NCI-H146 (cell line): ENCODE measurements around the gene GPATCH1.
A peak's percentile ranks its signal among the peaks of the same experiment; 100 is the strongest.

Source experiments
- DNase-seq: peaks from one replicate; lab custom pipeline; 2025; lab: John Stamatoyannopoulos, UW

Gene GPATCH1

DNA sequence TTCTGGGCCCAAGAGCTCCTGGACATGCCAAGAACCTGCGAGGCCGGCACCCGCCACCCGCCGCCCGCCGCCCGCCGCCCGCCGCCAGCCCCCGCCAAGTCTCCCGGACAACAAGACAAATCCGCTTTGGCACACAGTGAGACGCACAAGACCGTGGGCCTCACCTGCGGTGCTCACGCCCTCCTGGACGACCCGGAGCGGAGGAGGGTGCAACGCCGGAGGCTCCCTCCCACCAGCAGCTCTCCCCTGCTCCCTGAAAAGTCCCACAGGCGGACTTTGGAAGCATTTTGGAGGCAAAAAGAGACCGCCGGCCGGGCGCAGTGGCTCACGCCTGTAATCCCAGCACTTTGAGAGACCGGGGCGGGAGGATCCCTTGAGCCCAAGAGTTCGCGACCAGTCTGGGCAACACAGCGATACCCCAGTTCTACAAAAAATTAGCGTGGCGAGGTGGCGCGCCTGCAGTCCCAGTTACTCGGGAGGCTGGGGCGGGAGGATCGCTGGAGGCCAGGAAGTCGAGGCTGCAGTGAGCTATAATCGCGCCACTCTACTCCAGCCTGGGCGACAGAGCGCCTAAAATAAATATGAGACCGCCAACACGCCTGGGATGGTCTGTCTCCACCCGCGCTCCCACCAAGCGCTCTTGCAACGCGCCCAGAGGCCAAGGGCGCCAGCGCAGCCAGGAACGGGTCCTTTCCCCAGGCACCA lies 17.1 kb upstream of the GPATCH1 start:
- DNase-seq: peak; percentile 52

DNA sequence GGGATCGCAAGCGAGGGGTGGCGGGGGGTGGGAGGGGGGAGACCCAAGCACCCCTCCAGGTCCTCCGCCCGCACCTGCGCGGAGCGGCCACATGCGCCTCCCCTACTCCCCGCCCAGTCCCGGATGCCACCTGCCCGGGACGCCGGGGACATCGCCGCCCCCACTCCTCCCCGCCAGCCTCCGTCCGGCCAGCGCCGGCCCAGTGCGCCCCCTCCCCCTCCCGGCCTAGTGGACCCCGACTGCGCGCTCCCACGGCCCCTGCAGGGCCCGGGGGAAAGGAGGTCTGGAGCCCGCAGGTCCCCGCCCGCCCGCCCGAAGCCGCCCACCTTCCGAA lies 16.6 kb upstream of the GPATCH1 start:
- peak; percentile 71 for DNase-seq

DNA sequence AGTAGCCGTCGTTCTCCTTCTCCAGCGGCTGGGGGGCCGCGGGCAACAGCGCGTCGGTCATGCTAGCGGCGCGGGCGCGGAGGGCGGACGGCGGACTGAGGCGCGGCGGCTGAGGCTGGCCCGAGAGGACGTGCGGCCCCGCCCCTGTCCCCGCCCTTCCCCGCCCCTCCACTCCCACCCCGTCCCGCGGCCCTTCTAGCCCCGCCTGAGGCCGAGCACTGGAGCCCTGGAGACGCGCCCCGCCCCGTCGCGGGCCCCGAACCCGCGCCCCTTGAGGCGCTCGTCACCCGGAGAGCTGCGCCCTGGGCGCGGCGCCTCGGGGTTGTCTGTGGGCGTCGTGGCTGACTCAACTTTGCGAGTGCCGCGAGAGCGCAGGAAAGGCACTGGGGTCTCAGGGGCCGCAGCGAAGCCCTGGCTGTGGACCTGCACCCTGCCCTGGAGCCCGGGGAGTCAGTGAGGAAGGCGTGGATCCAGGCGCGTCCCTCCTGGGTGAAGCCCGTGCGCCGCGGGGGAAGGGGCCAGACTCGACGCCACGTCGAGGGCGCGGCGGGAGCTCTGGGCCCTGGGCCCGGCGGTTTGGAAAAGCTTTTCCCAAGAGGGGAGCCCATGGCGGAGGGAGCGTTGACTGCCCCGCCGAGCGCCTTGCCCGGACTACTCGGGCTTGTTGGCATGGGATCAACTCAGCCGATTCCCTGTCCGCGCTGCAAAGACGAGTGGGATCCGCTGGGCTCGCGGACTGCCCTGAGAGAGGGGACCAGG lies 16.0 kb upstream of the GPATCH1 start, which contains the start of gene RHPN2:
RHPN2 (minus strand) TSS at position 97 of the 759 bp plus-strand sequence; CDS start at position 61, 36 bp downstream.
- peak; percentile 78 for DNase-seq

DNA sequence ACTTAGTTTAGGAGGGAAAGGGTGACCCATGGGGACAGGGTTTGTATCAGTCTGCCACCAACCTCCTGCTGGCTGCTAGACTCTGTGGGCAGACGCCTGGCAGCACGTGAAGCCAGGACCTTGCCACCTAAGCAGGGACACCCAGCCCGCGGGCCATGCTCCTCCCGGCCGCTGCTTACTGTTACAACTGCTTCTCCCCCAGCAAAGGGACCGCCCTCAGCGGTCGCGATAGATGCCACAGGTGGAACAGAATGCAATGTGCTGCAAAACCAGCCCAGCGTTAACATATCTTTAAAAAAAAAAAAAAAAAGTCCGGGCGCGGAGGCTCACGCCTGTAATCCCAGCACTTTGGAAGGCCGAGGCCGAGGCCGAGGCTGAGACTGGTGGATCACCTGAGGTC lies 14.4 kb upstream of the GPATCH1 start:
- no peak for DNase-seq

DNA sequence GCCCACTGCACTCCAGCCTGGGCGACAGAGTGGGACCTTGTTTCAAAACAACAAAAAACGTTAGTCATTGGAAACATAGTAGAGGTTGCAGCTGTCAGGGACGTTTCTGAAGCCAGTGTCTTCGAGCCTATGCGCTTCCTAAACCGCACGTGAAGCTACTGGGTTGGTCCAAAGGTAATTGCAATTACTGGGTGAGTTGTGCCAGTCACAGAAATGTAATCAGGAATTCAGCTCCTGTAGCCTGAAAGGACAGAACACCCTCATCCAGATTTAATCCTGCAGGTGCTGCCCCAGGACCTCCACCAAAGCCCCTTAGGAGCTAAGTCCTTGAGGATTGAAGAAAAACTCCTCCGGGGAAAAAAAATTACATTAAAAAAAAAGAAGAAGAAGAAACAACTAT lies 13.9 kb upstream of the GPATCH1 start:
- no peak for DNase-seq

GRCh38 chr19:33071887-33072286 lies 9.1 kb upstream of the GPATCH1 start:
- DNase-seq: no peak

- DNase-seq: no peak
Measured at GRCh38 chr19:33075519-33075918, 5.5 kb upstream of the GPATCH1 start.

DNA sequence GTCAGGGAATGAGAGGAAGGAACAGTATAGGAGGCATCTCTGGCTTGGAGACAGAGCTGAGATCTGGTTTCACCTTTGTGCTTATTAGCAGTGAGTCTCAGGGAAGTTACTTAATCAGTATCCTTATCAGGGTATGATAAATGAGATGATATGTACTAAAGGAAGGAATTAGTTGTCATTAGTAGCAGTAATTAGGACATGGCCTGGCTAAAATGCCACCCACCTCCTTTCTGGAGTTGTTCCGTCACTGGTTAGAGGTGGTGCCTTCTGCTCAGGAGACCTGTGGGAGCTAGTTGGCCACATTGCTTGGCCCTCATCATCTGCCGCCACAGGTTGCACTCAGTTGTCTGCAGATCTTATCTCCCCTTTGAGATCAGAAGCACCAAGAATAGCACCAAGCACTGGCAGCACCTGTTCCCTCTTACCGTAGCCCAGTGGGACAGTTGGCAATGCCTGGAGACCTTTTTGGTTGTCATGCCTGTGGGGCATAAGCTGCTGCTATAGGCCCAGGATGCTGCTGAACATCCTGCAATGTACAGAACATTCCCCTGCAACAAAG lies 4.7 kb downstream of the GPATCH1 start:
- DNase-seq: peak; percentile 17

GRCh38 chr19:33086955-33087354 lies 6.0 kb downstream of the GPATCH1 start:
- no peak for DNase-seq

GRCh38 chr19:33089010-33089409 lies 8.0 kb downstream of the GPATCH1 start:
- no peak for DNase-seq

- DNase-seq: no peak
Measured at GRCh38 chr19:33090179-33090578, 9.2 kb downstream of the GPATCH1 start.

- no peak for DNase-seq
Measured at GRCh38 chr19:33093420-33094210, 12.6 kb downstream of the GPATCH1 start.

DNA sequence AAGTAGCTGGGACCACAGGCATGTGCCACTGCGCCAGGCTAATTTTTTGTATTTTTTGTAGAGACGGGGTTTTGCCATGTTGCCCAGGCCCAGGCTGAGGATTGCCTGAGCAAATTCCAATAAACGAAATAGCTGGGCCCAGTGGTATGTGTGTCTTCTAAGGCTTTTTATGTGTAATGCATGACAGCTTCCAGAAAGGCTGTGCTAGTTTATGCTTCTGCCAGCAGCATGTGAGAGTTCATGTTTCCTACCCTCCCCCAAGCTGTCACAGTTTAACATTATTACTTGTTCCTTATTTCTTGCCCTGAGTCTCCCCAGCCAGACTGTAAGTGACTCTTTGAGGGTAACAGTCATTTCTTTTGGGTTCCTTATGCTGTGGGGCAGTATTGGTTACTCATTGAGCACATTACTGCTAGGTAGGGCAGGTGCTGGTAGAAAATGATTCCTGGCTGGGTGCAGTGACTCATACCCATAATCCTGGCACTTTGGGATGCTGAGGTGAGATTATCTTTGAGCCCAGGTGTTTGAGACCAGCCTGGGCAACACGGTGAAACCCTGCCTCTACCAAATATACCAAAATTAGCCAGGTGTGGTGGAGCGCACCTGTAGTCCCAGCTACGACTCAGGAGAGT lies 13.6 kb downstream of the GPATCH1 start:
- no peak for DNase-seq

DNA sequence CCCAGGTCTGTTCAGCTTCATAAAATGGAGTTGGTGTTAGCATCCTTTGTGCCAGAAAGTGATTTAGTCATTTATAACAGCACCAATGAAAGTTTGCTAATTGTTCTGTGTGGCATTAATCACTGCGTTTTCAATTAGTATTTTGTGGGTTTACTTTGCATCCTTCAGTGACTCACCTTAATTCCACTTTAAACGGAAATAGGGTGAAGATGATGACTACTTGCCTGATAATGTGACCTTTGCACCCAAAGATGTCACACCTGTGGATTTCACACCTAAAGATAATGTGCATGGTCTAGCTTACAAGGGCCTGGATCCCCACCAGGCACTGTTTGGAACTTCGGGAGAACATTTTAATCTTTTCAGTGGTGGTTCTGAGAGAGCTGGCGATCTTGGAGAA lies 15.0 kb downstream of the GPATCH1 start:
- no peak for DNase-seq

DNA sequence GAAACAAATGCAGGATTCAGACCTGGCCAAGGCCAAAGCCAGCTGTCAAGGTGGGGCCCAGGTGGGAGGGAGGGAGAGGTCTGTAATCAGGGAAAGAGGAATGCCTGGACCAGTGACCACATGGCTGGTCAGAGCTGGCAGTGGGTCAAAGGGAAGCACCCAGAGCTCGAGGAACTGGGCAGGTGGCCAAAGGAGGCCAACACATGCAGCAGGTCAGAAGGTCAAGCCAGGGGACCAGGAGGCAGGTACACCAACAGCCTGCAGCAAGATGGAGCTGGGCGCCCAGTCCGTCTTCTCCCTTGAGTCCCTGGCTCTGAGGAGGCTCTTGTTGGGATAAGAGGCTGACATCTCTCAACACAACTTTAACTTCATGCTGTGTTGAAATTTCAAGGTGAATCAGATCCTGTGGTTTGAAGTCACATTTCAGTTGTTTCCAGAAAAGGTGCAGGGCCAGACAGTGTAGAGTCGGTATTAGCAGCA lies 17.1 kb downstream of the GPATCH1 start:
- DNase-seq: no peak

DNA sequence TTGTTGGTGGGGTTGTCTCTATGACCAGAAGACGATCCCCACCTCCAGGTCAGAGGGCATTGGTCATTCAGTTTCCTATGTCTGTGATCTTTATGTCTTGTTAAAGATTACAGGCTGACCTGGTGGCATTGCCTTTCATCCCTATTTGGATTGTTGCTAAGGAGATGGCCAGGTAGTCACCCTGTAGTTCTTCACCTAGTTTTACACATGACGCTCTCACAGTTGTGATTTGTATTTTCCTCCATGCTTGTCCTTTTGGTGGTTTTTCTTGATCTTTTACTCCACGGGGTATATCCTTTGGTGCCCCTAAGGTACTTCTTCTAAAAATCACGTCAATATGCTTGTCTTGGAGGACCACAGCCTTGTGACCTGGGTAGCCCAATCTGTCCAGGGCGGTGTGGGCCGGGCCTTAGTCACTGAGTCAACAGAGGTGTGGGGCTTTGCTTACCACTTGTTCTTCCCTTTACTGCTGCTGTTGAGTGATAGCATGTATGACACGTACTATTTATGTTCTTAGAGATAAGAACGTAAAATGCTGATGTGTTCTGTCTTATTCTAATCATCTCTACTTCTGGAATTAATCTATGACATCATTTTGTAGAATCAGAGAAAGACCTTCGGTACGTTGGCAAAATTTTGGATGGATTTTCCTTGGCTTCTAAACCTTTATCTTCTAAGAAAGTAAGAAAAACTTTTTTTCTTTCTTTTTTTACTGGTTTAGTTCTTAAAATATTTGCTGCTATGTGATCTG lies 20.1 kb downstream of the GPATCH1 start:
- no peak for DNase-seq

DNA sequence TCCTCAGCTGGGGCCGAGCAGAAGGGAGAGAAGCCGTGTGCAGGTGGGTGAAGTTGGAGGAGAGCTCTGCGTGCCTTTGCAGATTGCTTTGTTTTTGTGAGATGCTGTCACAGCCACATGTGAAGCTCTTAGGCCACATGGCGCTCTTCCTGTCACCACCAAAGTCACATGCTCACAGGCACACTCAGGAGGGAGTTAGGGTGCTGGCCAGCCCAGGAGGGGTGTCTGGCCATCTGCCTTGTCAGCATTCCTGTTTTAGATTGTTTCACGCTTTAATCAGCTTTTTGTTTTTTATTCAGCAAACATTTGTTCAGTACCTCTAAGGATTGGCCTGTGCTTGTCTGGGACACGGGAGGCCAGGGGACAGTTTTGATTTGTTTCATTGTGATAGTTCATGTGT lies 21.9 kb downstream of the GPATCH1 start:
- no peak for DNase-seq

DNA sequence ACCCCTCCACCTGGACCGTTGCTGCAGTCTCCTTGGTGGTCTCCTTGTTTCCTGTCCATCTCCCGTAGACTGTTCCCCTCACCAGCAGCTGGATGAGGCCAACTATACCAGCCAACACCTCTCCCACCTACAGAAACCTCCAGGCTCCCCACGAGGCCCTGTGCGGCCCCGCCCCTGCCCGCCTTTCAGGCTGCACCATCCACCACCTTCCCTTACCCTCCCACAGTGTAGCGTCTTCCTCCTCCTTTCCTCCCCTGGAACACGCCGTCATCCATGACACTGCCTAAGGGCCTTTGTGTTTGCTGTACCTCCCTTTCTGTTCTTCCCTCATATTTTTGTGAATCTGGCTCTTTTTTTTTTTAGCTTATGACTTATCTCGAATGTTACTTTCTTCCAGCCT lies 27.2 kb downstream of the GPATCH1 start:
- no peak for DNase-seq

DNA sequence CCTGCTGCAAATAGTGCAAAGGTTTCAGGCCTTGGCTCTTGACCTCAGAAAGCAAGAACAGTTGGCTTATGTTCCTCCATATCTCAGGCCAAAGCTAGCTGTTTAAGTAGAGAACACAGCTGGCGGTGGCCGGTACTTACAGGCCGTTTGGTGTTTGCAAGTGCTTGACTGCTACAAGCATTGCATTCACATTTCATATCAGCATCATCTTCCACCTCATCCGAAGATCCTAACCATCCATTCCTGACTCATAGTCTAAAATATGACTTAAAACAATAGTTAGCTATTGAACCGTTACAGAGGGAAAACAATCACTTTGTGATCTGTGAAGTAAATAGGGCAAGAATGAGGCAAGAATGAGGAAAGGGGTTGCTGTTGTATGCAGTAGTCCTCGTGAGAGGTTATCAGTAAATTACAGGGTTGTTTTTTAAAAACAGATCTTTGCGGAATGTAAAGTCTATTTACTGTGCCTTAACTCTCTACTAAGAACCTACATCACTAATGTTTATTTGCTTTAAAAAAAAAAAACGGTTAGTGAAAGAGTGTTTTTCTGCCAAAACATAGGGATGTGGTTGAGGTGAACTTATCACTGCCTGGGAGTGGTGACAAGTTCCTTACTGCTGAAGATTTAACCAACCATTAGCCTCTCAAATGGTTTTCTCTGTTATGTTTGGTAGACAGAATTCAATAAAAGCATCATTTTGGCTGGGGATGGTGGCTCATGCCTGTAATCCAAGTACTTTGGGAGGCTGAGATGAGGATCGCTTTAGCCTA lies 29.3 kb downstream of the GPATCH1 start:
- DNase-seq: no peak

DNA sequence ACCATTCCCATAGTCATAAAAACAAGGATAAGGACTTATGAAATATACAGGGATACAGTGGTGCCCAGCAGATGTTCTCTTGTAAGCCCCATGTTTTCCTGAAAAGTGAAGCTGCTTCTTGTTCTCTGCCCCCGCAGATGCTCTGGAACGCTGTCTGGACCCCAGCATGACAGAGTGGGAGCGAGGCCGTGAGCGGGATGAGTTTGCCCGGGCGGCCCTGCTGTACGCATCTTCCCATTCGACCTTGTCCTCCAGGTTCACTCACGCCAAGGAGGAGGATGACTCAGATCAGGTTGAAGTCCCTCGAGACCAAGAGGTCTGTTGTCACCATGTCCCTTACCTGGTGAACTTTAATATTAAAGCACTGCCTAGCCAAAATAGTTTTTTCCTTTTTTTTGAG lies 30.6 kb downstream of the GPATCH1 start:
- no peak for DNase-seq
